Esophagus squamous epithelium (tissue), 5 donors: Measurements from ENCODE around the gene NRXN2. TPM values are rescaled to one million over a fixed set of nuclear protein-coding genes. Genes with fewer than 3 reads are reported as not detected.

Experiments used
- DNase-seq: peaks from one replicate; lab custom pipeline; 2025; lab: John Stamatoyannopoulos, UW
- H3K27ac ChIP-seq, 4 donors: fragments of 200-600 bp; sonication (generic); one replicate each; pipeline ENCODE4 v1.5.1; 2016 to 2019; ENCODE audit warnings: mild to moderate bottlenecking in 1 of 4
- H3K27me3 ChIP-seq, 4 donors: fragments of 200-600 bp; sonication (generic); 1 replicate in 3 of 4; 2 replicates in 1 of 4; pipeline versions ENCODE4 v1.5.1 to v1.6.0; 2017 to 2021; ENCODE audit warnings: antibody characterized with exemption in 1 of 4
- H3K36me3 ChIP-seq, 3 donors: fragments of 200-600 bp; sonication (generic); one replicate each; pipeline ENCODE4 v1.5.1; 2016 to 2019
- H3K4me1 ChIP-seq, 3 donors: fragments of 200-600 bp; sonication (generic); one replicate each; pipeline ENCODE4 v1.5.1; 2017 to 2019
- H3K4me3 ChIP-seq, 4 donors: fragments of 200-600 bp; sonication (generic); 1 replicate in 3 of 4; 2 replicates in 1 of 4; pipeline ENCODE4 v1.5.1; 2016 to 2019; ENCODE audit warnings: mild to moderate bottlenecking in 2 of 4, moderate library complexity in 1 of 4
- H3K9me3 ChIP-seq, 3 donors: fragments of 200-600 bp; sonication (generic); one replicate each; pipeline ENCODE4 v1.5.1; 2016 to 2019
- POLR2A ChIP-seq, 4 donors: fragments of 450-650 bp; IDR thresholded peaks; one replicate each; pipeline ENCODE4 v1.6.1; 2017; ENCODE audit warnings: antibody characterized with exemption in 4 of 4, mild to moderate bottlenecking in 4 of 4, moderate library complexity in 3 of 4
- WGBS, 2 donors: methylation state at CpG; one replicate each; pipeline ENCODE4 v1.1.5; 2018; 5-methylcytosine and 5-hydroxymethylcytosine counted together
- intact Hi-C: fragments of 100-400 bp; cut with DNase I; formaldehyde crosslinking; loops from one replicate; pipeline ENCODE4 v1.15.0; 2022
- total RNA-seq, 4 donors: library from RNA; depleted of rRNA; stranded (reverse); fragments of >200 nt; gene quantifications; one replicate each; pipeline ENCODE4 v1.1.0, GENCODE V29; 2016
- TF ChIP-seq, protein P1 (sequence below), 6 experiments: fragments of 450-650 bp in 4 of 6; fragments of 200-600 bp in 2 of 6; sonication (generic) in 2 of 6; IDR thresholded peaks; one replicate each; pipeline ENCODE4 v1.5.1; 2016 to 2019; ENCODE audit warnings: antibody characterized with exemption in 6 of 6, mild to moderate bottlenecking in 4 of 6, moderate library complexity in 4 of 6
- donor health status: DM: yes; HTN: yes; CAD: no.

The NRXN2 gene
- total RNA-seq, 4 donors from 2014 or later: 0.38 TPM; not detected in 3

DNA sequence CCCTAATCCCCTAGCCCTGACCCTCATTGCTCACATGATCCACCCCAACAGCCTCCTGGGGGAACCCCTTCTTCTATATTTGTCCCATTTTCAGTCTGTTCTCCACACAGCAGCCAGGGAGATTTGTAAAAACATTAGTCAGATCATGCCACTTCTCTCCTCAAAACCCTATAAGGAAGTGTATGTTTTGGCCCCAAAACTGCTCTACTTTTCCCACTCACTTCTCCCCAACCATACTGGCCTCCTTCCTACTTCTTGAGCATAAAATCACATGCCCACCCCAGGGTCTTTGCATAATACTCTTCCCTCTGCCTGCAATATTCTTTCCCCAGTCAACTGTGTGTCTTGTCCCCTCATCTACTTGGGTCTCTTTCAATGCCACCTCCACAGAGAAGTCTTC, 136.6 kb downstream of the NRXN2 start:
- Histone ChIP-seq H3K4me3 (no peak overlapping the region), H3K9me3 (peaks cover 0 to 15% (median 10%) of the 10 kb centered on the region in 3 donors), H3K36me3 (no peaks in the 10 kb centered on the region), H3K27me3 (peaks cover 0 to 4% (median 0%) of the 10 kb centered on the region in 4 donors), H3K27ac (no peak overlapping the region), H3K4me1 (no peaks in the 10 kb centered on the region)
- TF ChIP-seq POLR2A (IDR thresholded peaks at IDR 0.05): no peak
- TF ChIP-seq, protein P1, sequence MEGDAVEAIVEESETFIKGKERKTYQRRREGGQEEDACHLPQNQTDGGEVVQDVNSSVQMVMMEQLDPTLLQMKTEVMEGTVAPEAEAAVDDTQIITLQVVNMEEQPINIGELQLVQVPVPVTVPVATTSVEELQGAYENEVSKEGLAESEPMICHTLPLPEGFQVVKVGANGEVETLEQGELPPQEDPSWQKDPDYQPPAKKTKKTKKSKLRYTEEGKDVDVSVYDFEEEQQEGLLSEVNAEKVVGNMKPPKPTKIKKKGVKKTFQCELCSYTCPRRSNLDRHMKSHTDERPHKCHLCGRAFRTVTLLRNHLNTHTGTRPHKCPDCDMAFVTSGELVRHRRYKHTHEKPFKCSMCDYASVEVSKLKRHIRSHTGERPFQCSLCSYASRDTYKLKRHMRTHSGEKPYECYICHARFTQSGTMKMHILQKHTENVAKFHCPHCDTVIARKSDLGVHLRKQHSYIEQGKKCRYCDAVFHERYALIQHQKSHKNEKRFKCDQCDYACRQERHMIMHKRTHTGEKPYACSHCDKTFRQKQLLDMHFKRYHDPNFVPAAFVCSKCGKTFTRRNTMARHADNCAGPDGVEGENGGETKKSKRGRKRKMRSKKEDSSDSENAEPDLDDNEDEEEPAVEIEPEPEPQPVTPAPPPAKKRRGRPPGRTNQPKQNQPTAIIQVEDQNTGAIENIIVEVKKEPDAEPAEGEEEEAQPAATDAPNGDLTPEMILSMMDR (IDR thresholded peaks at IDR 0.05): no peak
- intact Hi-C loops: no loop called here
- no peak for DNase-seq

DNA sequence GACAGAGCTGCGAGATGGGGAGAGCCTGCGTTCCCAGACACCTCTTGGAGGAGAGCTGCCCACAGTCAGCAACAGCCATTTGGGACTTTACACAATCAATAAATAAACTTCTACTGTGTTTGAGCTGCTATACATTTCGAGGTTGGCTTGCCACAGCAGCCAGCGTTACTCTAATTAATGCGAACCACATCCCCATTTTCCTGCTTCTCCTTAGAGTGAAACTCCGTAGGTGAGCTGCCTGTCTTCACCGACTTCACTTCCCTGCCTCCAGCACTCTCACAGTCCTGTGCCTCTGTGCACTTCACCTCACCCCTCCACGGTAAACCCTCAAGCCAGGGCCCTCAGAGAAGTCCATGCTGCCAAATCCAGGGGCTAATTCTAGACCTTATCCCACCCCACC, 137.8 kb downstream of the NRXN2 start:
- no peak for DNase-seq

DNA sequence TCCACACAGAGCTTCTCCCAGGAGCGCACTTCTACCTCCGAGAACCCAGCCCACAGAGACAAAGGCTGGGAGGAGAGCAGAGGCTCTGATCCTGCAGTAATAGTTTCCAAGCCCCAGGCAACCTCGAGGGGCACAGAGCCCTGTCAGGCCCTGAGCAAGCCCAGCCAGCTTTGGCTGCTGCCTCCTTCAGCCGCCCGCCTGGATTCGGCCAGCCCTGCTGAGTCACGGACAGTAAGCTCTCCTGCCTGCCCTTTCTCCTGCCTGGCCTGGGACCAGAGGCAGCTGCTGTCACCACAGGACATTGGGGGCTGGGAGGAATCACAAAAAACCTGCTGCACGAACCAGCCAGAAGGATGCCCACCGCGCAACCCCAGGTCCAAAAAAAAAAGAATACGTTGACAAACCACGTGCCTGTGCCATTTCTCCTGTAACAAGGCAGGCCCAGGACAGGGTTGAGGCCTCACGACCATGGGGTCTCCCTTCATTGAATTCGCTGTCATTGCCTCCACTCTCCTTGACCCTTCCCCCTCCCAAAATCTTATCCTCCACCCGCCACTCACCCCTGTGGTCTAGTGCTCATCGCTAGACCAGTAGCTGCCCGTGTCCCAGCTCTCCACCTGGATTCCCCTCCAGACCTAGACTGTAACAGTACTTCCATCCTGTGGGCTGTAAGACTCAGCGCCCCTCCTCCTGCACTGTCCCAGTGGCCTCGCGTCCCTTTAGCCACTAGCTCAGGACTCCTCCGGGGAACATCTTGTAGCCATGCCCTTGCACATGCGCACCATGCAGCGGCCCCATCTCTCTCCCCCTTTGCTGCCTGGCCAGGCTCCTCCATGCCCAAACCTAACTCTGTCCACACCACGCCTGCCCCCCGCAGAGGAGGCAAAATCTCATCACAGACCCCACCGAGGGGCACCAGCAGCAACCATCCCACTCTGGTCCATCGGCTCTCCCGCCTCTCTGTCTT, 139.4 kb downstream of the NRXN2 start:
- H3K27me3 ChIP-seq: peaks cover 0 to 4% (median 0%) of the 10 kb centered on the region in 4 donors
- H3K4me1 ChIP-seq: no peaks in the 10 kb centered on the region
- WGBS, 2 donors: 76 to 84% methylated on average over 20 to 24 of the region's 28 CpGs
- peaks cover 0 to 5% (median 1%) of the 10 kb centered on the region in 3 donors for H3K9me3 ChIP-seq
- H3K36me3 ChIP-seq: no peaks in the 10 kb centered on the region
- H3K27ac ChIP-seq: no peak overlapping the region
- H3K4me3 ChIP-seq: no peak overlapping the region
- no peak for TF ChIP-seq POLR2A (IDR thresholded peaks at IDR 0.05)
- TF ChIP-seq, protein P1 (IDR thresholded peaks at IDR 0.05): no peak
- no peak for DNase-seq
- intact Hi-C loops: no loop called here

More for the DNA sequence above, 137.8 kb downstream of the NRXN2 start:
- H3K9me3 ChIP-seq: peaks cover 0 to 15% (median 10%) of the 10 kb centered on the region in 3 donors
- no peaks in the 10 kb centered on the region for H3K36me3 ChIP-seq
- H3K4me1 ChIP-seq: no peaks in the 10 kb centered on the region
- TF ChIP-seq POLR2A (IDR thresholded peaks at IDR 0.05): no peak
- TF ChIP-seq, protein P1 (IDR thresholded peaks at IDR 0.05): no peak
- H3K27me3 ChIP-seq: peaks cover 0 to 4% (median 0%) of the 10 kb centered on the region in 4 donors
- WGBS, 2 donors: 64 to 70% methylated on average over 8 of the region's 8 CpGs
- H3K4me3 ChIP-seq: no peak overlapping the region
- H3K27ac ChIP-seq: no peak overlapping the region
- intact Hi-C loops: no loop called here

DNA sequence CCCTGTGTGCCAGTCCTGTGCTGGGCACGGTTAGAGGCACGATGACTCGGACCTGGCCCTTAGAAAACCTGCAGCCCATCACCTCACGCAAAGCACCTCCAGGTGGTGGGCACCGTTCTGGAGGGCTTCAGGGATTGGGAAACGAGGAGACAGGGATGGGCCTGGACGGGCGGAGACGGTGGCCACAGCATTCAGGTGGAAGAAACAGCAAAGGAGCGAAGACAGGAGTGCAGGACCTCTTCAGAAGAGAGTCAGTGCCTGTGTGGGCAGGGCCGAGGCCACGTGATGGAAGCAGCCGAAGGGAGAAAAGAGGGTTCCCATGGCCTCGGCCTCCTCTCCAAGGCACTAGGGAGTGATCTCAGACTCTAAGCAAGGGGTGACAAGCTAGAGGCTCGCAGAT, 140.1 kb downstream of the NRXN2 start:
- no peak overlapping the region for H3K4me3 ChIP-seq
- no peak for TF ChIP-seq POLR2A (IDR thresholded peaks at IDR 0.05)
- TF ChIP-seq, protein P1 (IDR thresholded peaks at IDR 0.05): no peak
- WGBS, 2 donors: 78 to 79% methylated on average over 10 to 15 of the region's 15 CpGs
- H3K36me3 ChIP-seq: no peaks in the 10 kb centered on the region
- intact Hi-C loops: no loop called here
- H3K27ac ChIP-seq: no peak overlapping the region
- peaks cover 0 to 4% (median 0%) of the 10 kb centered on the region in 4 donors for H3K27me3 ChIP-seq
- H3K9me3 ChIP-seq: no peaks in the 10 kb centered on the region
- no peaks in the 10 kb centered on the region for H3K4me1 ChIP-seq
- no peak for DNase-seq

DNA sequence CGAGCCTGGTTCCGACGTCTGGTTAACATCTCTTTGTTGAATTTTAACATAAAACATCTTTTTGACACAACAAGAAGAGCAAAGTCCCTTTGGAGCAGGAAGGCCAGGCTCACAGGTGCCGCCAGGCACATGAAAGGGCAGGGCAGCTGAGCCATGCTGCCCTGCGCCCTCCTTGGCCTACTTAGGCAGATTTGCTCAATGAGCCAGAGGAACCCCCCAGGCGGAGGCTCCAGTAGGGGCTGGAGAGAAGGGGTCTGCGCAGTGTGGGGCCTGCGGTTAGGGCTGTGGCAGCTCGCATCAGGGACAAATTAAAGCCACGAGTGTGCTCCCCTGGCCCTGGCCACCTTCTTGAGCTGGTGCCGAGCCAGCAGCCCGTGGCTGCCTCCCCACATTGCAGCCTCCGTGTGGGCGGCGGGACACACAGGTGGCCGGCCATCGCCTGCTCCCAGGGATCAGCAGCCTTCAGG, 141.9 kb downstream of the NRXN2 start:
- Histone ChIP-seq H3K4me3 (no peak overlapping the region), H3K27me3 (peaks cover 0 to 4% (median 0%) of the 10 kb centered on the region in 4 donors), H3K9me3 (no peaks in the 10 kb centered on the region), H3K4me1 (no peaks in the 10 kb centered on the region), H3K27ac (no peak overlapping the region), H3K36me3 (no peaks in the 10 kb centered on the region)
- no peak for DNase-seq
- 89 to 92% methylated on average over 12 to 14 of the region's 17 CpGs for WGBS, 2 donors
- intact Hi-C loops: no loop called here
- TF ChIP-seq, protein P1 (IDR thresholded peaks at IDR 0.05): no peak
- TF ChIP-seq POLR2A (IDR thresholded peaks at IDR 0.05): no peak
